Measurements from ENCODE around the gene STARD9.

DNA sequence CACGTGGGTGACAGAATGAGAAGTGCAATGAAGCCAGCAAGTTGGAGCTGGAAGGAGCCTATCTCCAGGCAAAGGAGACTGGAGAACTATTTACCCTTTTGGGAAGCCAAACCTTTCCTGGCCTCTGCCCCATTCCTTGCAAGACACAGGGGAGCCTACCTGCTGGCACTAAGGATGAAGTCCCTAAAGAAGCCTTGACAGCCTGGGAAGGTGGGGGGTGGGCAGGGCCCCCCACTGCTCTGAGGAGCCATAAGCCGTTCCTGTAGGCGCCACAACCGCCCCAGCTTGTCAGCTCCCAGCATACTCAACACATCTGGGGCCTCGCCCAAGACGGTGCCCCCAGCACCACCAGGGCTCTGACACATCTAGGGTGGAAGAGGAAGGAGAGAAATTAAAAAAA, 156.1 kb downstream of the STARD9 start:
- TF ChIP-seq, protein P1, sequence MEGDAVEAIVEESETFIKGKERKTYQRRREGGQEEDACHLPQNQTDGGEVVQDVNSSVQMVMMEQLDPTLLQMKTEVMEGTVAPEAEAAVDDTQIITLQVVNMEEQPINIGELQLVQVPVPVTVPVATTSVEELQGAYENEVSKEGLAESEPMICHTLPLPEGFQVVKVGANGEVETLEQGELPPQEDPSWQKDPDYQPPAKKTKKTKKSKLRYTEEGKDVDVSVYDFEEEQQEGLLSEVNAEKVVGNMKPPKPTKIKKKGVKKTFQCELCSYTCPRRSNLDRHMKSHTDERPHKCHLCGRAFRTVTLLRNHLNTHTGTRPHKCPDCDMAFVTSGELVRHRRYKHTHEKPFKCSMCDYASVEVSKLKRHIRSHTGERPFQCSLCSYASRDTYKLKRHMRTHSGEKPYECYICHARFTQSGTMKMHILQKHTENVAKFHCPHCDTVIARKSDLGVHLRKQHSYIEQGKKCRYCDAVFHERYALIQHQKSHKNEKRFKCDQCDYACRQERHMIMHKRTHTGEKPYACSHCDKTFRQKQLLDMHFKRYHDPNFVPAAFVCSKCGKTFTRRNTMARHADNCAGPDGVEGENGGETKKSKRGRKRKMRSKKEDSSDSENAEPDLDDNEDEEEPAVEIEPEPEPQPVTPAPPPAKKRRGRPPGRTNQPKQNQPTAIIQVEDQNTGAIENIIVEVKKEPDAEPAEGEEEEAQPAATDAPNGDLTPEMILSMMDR (IDR thresholded peaks at IDR 0.05) = no peak
- TF ChIP-seq POLR2A (IDR thresholded peaks at IDR 0.05) = no peak

Data from uterus (tissue), 2 donors.